Occipital lobe (tissue), 2 donors: ENCODE data around the gene GTPBP1. TPM values are rescaled to one million over a fixed set of nuclear protein-coding genes. Genes with fewer than 3 reads are reported as not detected.

Experiments
- DNase-seq: peaks from one replicate; lab custom pipeline; 2025; lab: John Stamatoyannopoulos, UW
- total RNA-seq: library from RNA; depleted of rRNA; stranded (reverse); fragments of >200 nt; gene quantifications from one replicate; pipeline ENCODE4 v1.2.3, GENCODE V29; 2014

Gene GTPBP1
- total RNA-seq, 1 donor from 2014 or later, result 32.1 TPM

DNA sequence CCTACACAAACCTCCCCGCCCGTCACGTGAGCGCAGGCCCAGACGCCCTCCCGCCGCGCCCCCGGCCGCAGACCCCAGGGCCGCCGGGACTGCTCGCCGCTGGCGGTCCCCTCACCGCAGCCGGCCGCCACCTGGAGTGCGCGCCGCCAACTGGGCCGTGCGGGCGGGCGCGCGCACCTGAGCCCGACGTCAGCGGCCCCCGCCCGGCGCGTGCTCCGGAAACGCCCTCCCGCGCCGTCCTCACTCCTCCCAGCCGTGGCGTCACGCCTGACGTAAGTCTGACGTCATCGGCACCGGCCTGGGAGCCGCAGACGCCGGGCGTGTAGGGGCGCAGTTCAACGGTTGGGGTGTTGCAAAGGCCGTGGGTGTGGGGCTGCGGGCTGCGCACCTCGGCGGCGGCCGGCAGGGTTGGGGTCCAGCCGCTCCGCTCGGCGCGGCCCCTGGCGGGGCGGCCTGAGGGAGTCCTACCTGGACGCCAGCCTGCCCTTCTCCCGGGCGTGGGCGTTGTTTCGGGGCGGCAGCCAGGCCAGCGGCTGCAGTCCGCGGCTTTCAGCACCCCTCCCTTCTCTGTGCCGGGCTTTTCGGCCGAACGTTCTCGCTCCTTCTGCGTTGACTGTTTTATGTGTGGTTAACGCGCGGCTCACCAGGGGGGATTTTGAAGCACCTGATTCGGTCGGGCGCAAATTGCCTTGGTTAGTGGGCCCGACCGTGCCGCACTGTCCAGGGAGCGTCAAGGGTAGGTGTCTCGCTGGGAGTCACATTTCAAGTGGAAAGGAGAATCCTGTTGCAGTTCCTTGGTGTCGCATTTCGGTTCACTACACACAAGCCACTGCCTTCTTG is 4.7 kb upstream of the GTPBP1 start, which contains the start of gene JOSD1:
Gene JOSD1, minus strand, starts transcription at position 155 of the 840 bp plus-strand sequence. CDS start 956 bp downstream, outside the sequence.
- DNase-seq, result peak; percentile 87

DNA sequence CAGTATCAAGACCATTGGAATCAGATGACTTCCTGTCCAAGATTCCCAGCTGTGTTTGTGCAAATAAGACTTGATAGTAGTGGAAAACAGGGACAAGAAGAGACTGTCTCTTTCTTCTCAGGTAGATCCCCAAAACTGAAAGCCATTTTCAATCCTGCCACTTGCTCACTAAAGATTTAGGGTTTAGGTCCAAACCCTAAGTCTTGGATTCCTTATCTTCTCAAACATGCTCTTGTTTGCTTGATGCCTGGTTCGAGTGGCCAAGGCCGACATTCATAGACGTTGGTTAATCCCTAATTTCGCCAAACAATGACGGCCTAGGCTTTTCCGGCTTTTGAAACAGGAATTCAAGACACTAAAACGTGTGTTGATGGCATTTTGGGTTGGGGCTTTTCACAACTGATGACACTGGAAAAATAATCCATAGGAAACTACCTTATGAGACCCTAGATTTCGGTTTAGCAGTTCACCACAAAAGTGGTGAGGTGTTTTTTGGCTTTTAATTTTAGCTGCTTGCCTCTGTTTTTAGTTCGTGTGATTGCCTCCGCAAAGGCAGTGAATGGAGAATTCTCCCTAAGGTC is 1.0 kb upstream of the GTPBP1 start:
- DNase-seq, result no peak

- DNase-seq, result no peak
Measured at GRCh38 chr22:38706101-38706900, 557 bp downstream of the GTPBP1 start.

GRCh38 chr22:38706901-38707195 is 1.1 kb downstream of the GTPBP1 start:
- DNase-seq, result no peak

DNA sequence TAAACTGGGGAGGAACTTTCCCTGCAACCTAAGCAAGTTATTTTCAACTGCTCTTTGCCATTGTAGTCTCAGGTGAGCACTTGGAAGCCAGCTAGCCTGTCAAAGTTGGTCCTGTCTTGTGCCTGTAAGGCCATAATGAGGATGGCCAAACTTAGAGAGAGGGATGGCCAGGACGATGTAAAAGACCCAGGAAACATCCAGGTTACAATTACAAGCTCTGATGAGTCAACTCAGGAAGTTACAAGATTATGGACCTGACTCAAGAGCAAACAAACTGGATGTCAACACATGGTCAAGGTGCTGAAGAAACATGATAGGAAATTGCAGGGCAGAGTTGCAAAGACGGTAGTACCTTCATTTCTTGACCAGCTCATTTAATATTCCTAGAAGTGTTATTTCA is 1.6 kb downstream of the GTPBP1 start:
- DNase-seq, result no peak

GRCh38 chr22:38707984-38708383 is 2.2 kb downstream of the GTPBP1 start:
- DNase-seq, result no peak

DNA sequence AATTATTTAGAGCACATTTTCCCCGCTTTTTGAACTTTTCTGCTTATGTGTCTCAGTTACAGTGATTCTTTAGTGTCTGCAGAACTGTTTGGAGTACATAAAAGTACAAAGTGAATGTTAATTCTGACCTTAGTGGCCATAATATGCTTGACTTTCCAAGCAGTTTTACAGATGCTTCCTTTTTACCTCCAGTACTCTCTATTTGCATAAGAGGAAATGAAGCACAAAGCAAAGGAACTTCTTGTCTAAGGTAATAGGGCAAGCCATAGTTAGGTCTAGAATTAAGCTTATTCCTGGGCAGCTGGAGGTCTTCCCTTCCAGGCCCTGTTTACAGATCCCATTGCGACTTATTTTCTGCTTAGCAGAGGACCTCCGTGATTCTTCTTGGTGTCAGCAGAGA is 3.6 kb downstream of the GTPBP1 start:
- DNase-seq, result no peak

DNA sequence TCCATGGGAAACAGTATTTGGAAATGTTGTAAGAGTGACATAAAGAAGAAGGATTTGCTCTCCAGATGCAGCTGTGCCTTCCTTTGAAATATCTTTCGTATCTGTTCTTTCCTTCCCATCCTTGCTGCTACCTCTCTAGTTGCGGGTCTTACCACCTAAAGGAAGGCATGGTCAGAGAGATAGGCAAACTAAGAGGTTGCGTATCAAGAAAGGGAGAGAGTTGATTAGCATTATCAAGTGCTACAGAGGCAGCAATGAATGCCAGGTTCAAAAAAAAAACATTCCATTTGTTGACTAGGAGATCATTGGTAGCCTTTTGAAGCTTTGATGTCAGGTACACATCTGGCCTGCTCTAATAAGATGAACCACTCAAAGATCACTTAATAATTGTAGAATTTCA is 4.6 kb downstream of the GTPBP1 start:
- no peak for DNase-seq

DNA sequence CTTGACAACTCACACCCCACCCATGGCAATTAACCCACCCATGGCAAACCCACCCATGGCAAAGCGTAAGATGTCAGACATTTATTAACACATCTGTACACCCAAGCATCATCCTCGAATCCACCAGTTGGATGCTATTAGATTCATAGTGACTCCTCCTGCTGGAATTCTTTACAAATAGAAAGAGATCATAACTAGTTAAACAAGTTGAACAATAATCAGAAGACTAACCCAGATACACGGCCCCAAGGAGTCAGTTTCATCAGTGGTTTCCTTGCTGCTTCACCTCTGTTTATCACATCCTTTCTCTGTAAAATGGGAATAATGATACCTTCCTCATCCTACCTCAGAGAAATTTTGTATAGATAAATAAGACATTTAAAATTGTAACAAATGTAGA is 5.1 kb downstream of the GTPBP1 start:
- no peak for DNase-seq

DNA sequence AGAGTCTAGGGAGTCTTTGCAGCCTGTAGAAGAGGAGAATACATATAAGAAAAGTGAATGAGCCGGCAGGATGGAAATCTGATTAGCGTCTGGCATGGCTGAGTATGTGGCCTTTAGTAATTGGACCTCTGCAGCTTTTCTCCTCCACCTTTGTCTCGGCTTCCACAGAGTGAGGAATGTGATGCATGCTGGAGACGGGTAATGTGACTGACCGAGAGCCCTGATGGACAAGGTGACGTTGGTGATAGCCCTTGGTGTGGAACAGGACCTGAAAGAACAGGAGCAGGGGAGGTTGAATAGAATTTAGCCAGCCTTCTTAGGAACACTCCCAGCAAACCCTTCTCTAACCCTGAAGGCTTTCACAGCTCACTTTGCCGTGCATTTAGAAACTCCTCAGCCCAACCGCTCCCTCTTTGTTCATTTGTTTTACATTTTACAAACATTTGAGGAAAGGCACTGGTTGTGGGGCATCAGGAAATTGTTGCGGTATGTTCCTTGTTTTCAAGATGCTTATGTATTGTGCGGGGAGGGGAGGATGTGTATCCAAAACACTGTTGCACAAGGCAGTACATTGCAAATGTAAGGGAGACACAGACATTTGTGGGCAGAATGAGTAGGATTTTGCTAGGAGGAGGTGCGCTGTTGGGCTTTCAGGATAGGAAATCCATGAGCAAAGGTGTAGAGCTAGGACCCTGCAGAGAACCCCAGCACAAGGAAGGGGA is 6.9 kb downstream of the GTPBP1 start:
- no peak for DNase-seq

DNA sequence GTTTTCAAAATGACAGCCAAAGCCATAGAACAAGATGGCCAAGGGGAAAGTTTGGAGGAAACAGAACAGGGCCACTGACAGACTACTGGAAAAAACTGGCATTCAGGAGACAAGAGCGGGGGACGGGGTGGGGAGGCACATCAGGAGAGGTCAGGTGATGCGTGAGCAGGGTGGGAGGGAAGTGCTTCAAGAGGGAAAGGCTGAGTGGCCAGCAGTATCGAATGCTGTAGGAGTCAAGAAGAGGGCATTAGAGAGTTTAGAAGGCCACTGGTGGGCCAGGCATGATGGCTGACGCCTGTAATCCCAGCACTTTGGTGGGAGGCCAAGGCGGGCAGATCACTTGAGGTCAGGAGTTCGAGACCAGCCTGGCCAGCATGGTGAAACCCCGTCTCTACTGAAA is 8.2 kb downstream of the GTPBP1 start:
- DNase-seq, result no peak

DNA sequence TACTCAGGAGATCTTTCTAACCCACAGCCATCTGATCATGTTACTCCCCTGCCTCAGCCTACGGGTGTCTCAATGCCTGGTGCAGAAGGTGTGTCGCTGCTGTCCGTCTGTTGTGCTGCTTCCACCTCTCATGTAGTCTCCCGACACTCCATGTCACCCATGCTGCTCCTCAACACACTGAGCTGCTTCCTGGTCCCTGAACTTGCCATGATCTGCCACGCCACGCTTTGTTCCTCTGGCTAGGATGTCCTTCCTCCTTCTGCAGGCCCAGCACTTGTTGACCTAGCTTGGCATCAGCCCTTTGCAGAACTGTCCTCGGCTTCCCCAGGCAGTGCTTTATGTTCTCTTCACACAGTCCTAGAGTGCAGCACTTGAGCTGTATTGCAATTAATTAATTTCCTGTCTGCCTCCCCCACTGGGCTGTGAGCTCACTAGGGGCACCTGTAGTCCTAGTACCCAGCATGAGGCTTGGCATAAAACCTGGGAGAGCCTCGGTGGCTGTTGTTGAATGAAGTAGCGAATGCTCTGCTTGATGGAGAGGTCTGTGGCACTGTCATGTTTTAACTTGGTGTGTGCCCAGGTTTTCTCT is 9.5 kb downstream of the GTPBP1 start:
- no peak for DNase-seq

DNA sequence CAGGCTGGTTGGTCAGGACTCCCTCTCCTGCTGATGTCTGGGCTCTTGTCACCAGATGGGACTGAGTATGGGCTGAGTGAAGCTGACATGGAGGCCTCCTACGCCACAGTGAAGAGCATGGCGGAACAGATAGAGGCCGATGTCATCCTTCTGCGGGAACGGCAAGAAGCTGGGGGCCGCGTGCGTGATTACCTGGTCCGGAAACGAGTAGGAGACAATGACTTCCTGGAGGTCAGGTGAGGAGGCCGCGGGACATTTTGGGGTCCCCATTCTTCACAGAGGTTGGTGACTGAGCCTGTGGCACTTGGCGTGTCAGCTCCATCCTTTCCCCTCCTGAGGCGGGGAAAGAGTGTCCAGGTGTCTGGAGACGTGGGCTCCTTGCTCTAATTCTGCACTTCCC is 10.1 kb downstream of the GTPBP1 start:
- DNase-seq, result no peak

- no peak for DNase-seq
Measured at GRCh38 chr22:38716271-38716670, 10.5 kb downstream of the GTPBP1 start.

DNA sequence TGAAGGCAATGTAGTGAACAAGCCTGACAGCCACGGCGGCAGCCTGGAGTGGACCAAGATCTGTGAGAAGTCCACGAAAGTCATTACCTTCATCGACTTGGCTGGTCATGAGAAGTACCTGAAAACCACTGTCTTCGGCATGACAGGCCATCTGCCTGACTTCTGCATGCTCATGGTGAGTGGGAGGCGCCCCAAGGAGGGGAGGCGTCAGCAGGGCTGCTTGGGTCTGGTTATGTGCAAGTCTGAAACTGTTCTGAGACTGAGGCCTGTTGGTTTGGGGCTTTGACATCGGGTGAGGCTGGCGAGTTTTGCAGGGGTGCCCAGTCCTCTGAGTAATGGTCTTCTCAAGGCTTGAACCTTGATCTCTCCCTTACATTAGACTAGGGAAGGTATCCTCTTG is 11.1 kb downstream of the GTPBP1 start:
- no peak for DNase-seq

GRCh38 chr22:38717244-38717643 is 11.5 kb downstream of the GTPBP1 start:
- DNase-seq, result no peak

DNA sequence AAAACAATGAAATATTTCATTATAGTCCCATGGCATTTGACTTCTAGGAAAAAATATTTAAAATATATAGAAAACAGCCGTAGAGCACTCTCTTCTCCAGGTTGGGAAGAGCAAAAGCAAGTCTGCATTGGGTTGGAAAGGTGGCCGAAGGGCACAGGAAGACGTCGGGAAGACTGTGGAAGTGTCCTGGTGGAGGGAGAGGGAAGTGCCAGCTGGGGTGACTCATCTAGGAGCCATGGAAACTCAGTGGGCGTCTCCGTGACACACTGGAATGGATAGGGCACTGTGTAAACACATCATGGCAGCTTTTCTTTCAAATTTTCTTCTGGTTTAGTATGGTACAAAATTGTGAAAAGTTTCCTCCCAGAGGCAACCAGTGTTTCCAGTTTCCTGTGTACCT is 12.7 kb downstream of the GTPBP1 start:
- DNase-seq, result peak; percentile 36

DNA sequence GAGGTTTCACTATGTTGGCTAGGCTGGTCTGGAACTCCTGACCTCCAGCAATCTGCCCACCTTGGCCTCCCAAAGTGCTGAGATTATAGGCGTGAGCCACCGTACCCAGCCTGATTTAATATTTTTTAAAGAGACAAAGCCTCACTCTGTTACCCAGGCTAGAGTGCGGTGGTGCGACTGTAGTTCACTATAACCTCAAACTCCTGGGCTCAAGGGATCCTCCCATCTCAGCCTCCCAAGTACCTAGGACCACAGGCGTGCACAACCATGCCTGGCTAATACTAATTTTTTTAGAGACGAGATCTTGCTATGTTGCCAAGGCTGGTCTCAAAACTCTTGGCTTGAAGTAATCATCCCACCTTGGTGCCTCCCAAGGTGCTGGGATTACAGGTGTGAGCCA is 13.5 kb downstream of the GTPBP1 start:
- no peak for DNase-seq

DNA sequence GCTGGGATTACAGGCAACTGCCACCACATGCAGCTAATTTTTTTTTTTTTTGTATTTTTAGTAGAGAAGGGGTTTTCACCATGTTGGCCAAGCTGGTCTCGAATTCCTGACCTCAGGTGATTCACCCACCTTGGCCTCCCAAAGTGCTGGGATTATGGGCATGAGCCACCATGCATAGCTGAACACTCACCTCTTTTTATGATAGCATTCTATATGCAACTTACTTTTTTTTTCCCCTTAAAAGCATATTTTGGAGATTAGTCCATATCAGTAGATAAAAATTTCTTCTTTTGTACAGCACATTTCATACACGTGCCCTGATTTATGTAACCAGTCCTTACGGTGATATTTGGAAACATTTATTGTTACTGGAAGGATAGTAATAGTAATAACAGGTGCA is 14.6 kb downstream of the GTPBP1 start:
- DNase-seq, result no peak

- no peak for DNase-seq
Measured at GRCh38 chr22:38721551-38721950, 15.8 kb downstream of the GTPBP1 start.

- no peak for DNase-seq
Measured at GRCh38 chr22:38724176-38724575, 18.4 kb downstream of the GTPBP1 start.
